ENCODE measurements around the gene GULP1.

The GULP1 gene

DNA sequence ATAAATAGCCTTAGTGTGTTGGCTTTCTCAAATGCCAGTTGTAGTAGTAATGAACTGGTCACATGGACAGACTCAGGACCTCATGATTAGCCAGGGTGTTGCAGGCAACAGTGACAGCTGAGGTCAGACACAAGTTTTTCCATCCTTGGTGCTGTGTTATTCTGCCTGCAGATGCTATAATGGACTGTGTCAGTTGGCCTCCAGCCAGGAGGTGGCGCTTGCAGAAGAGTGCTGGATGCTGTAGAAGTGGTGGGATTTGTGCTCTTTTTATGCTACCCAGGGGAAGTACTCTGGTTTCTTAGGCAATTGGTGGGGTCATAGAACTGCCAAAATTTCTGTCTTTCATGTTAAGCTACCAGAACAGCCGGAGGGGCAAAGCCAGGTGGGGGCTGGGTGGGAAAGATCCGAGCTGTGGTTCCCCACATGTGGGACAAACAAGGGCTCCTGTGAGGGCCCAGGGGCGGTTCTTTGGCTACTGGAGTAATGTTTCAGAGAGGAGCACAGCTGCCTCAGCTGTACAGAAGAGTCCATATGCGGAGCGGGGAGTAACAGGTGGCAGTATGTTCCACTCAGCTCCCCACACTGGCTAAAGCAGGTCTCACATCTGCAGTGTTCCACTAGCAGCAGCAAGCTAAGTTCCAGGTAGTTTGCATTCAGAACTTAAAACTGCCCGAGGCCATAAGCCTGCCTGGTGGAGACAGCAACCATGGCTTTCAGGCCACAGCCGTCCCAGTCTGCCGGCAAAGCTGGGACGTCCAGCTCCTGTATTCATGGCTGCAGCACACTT lies 104.4 kb downstream of the GULP1 start:
- no peaks in the 10 kb centered on the region for H3K4me1 ChIP-seq (ENCODE audit: insufficient read depth, low read length)
- H3K27ac ChIP-seq (ENCODE audit: low read length): no peak overlapping the region
- TF ChIP-seq EZH2 (IDR thresholded peaks at IDR 0.05; ENCODE audit: borderline replicate concordance, low read depth, low read length, severe bottlenecking): no peak
- TF ChIP-seq, protein P1, sequence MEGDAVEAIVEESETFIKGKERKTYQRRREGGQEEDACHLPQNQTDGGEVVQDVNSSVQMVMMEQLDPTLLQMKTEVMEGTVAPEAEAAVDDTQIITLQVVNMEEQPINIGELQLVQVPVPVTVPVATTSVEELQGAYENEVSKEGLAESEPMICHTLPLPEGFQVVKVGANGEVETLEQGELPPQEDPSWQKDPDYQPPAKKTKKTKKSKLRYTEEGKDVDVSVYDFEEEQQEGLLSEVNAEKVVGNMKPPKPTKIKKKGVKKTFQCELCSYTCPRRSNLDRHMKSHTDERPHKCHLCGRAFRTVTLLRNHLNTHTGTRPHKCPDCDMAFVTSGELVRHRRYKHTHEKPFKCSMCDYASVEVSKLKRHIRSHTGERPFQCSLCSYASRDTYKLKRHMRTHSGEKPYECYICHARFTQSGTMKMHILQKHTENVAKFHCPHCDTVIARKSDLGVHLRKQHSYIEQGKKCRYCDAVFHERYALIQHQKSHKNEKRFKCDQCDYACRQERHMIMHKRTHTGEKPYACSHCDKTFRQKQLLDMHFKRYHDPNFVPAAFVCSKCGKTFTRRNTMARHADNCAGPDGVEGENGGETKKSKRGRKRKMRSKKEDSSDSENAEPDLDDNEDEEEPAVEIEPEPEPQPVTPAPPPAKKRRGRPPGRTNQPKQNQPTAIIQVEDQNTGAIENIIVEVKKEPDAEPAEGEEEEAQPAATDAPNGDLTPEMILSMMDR (IDR thresholded peaks at IDR 0.05; ENCODE audit: borderline replicate concordance, extremely low read depth, low read length, poor library complexity, severe bottlenecking): peak; percentile 25
- ATAC-seq (ENCODE audit: insufficient read depth, low read depth): no peak
- DNase-seq: peak; percentile 6
- H4K20me1 ChIP-seq (ENCODE audit: insufficient read depth, low read length): no peaks in the 10 kb centered on the region
- H3K4me3 ChIP-seq (ENCODE audit: low read depth in 1 of 2, low read length in 2 of 2): no peak overlapping the region
- H3K4me2 ChIP-seq (ENCODE audit: insufficient read depth, low read length): no peak overlapping the region
- H3K9ac ChIP-seq (ENCODE audit: low read depth, low read length): no peak overlapping the region
- H2AFZ ChIP-seq (ENCODE audit: low read depth, low read length): no peak overlapping the region
- no peaks in the 10 kb centered on the region for H3K79me2 ChIP-seq (ENCODE audit: insufficient read depth, low read length)
- no peaks in the 10 kb centered on the region for H3K36me3 ChIP-seq (ENCODE audit: insufficient read depth, low read length)
- H3K27me3 ChIP-seq (ENCODE audit: insufficient read depth, low read length, poor library complexity): no peaks in the 10 kb centered on the region
- H3K9me3 ChIP-seq (ENCODE audit: insufficient read depth, low read length, severe bottlenecking): peaks cover 2% of the 10 kb centered on the region

DNA sequence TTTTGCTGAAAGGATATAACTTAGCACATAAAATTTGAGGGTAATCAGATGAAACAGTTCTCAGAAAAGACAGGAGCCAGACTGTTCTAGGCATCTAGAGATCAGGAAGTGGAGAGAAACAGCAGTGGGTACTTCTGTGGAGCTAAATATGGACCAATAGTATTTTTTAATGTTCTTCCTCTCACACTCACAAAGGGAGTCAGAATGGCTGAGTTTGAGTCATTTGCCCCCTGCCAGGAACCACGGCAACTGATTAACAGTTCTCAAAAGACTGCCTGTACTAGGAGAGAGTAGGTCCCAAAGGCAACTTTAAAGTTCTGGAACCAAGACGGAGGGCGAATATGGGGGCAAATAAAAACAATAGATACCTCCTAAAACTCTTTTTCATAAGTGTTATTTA lies 107.5 kb downstream of the GULP1 start:
- Histone ChIP-seq H3K4me3 (ENCODE audit: low read depth in 1 of 2, low read length in 2 of 2) (no peak overlapping the region), H3K36me3 (ENCODE audit: insufficient read depth, low read length) (no peaks in the 10 kb centered on the region), H3K4me2 (ENCODE audit: insufficient read depth, low read length) (no peak overlapping the region), H3K79me2 (ENCODE audit: insufficient read depth, low read length) (no peaks in the 10 kb centered on the region), H3K9ac (ENCODE audit: low read depth, low read length) (no peak overlapping the region), H4K20me1 (ENCODE audit: insufficient read depth, low read length) (no peaks in the 10 kb centered on the region), H3K4me1 (ENCODE audit: insufficient read depth, low read length) (no peaks in the 10 kb centered on the region), H3K9me3 (ENCODE audit: insufficient read depth, low read length, severe bottlenecking) (peaks cover 2% of the 10 kb centered on the region), H2AFZ (ENCODE audit: low read depth, low read length) (no peak overlapping the region), H3K27me3 (ENCODE audit: insufficient read depth, low read length, poor library complexity) (no peaks in the 10 kb centered on the region), H3K27ac (ENCODE audit: low read length) (no peak overlapping the region)
- DNase-seq (no peak), ATAC-seq (ENCODE audit: insufficient read depth, low read depth) (no peak)
- no peak for TF ChIP-seq EZH2 (IDR thresholded peaks at IDR 0.05; ENCODE audit: borderline replicate concordance, low read depth, low read length, severe bottlenecking)
- TF ChIP-seq, protein P1 (IDR thresholded peaks at IDR 0.05; ENCODE audit: borderline replicate concordance, extremely low read depth, low read length, poor library complexity, severe bottlenecking): no peak

DNA sequence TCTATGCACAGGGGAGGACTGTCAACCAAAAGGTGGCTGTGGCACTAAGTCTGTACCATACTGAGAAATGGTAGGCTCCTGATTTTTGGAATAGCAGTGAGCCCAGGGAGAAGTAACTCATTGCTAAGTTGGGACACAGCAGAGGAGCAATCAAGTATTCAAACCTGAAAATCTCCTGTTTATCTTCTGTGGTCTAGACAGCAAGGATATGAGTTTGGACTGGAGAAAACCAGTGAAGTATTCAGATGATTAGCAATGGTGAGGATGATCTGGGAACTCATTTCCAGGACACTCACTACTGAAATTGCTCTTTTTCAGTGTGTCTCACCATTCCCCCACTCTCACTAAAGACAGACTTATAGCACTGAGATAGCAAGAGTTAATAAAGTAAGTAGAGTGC lies 112.0 kb downstream of the GULP1 start:
- Histone ChIP-seq H3K4me3 (ENCODE audit: low read depth in 1 of 2, low read length in 2 of 2) (no peak overlapping the region), H3K9me3 (ENCODE audit: insufficient read depth, low read length, severe bottlenecking) (peaks cover 8% of the 10 kb centered on the region), H3K27me3 (ENCODE audit: insufficient read depth, low read length, poor library complexity) (no peaks in the 10 kb centered on the region), H3K79me2 (ENCODE audit: insufficient read depth, low read length) (no peaks in the 10 kb centered on the region), H4K20me1 (ENCODE audit: insufficient read depth, low read length) (no peaks in the 10 kb centered on the region), H2AFZ (ENCODE audit: low read depth, low read length) (no peak overlapping the region), H3K4me2 (ENCODE audit: insufficient read depth, low read length) (no peak overlapping the region), H3K36me3 (ENCODE audit: insufficient read depth, low read length) (no peaks in the 10 kb centered on the region), H3K4me1 (ENCODE audit: insufficient read depth, low read length) (no peaks in the 10 kb centered on the region), H3K27ac (ENCODE audit: low read length) (no peak overlapping the region), H3K9ac (ENCODE audit: low read depth, low read length) (no peak overlapping the region)
- ATAC-seq (ENCODE audit: insufficient read depth, low read depth) (no peak), DNase-seq (no peak)
- TF ChIP-seq EZH2 (IDR thresholded peaks at IDR 0.05; ENCODE audit: borderline replicate concordance, low read depth, low read length, severe bottlenecking): no peak

DNA sequence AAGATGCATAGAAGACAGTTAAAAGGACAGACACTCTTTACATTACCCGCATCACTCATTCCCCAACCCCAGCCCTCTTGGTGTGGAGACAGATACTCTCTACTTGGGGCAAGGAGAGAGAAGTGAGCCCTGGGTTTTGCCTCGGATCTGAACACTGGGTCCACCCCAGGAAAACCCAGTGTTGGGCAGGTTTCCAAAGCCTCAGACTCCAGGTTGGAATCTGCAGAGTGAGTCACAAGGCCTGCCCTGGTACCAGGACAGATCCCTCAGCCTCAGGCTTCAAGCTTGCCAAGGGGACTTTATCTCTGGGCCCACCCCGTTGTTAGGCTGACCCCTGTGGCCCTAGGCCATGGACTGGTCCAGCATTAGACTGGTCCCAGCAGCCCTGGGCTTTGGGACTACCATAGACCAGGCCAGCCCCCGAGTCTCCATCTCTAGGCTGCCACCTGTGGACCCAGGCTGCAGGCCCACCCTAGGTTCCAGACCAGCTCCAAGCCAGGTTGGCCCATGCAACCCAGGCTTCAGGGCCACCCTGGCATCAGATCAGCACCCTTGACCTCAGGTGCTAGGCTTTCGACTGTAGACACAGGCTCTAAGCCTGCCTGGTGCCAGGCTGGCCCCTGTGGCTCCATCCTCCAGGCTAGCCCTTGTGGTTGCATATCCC lies 112.8 kb downstream of the GULP1 start:
- ATAC-seq (ENCODE audit: insufficient read depth, low read depth) (no peak), DNase-seq (no peak)
- H3K9ac ChIP-seq (ENCODE audit: low read depth, low read length): no peak overlapping the region
- H3K4me3 ChIP-seq (ENCODE audit: low read depth in 1 of 2, low read length in 2 of 2): no peak overlapping the region
- TF ChIP-seq, protein P1 (IDR thresholded peaks at IDR 0.05; ENCODE audit: borderline replicate concordance, extremely low read depth, low read length, poor library complexity, severe bottlenecking): no peak
- no peak for TF ChIP-seq EZH2 (IDR thresholded peaks at IDR 0.05; ENCODE audit: borderline replicate concordance, low read depth, low read length, severe bottlenecking)
- H3K36me3 ChIP-seq (ENCODE audit: insufficient read depth, low read length): no peaks in the 10 kb centered on the region
- no peaks in the 10 kb centered on the region for H4K20me1 ChIP-seq (ENCODE audit: insufficient read depth, low read length)
- H3K79me2 ChIP-seq (ENCODE audit: insufficient read depth, low read length): no peaks in the 10 kb centered on the region
- H3K27ac ChIP-seq (ENCODE audit: low read length): no peak overlapping the region
- H3K27me3 ChIP-seq (ENCODE audit: insufficient read depth, low read length, poor library complexity): no peaks in the 10 kb centered on the region
- no peak overlapping the region for H3K4me2 ChIP-seq (ENCODE audit: insufficient read depth, low read length)
- H3K4me1 ChIP-seq (ENCODE audit: insufficient read depth, low read length): no peaks in the 10 kb centered on the region
- no peak overlapping the region for H2AFZ ChIP-seq (ENCODE audit: low read depth, low read length)
- H3K9me3 ChIP-seq (ENCODE audit: insufficient read depth, low read length, severe bottlenecking): peaks cover 8% of the 10 kb centered on the region

All from DND-41 (cell line).